Measurements from ENCODE around the gene CD3E. TPM values are rescaled to one million over a fixed set of nuclear protein-coding genes. Genes with fewer than 3 reads are reported as not detected.

Gene CD3E
- total RNA-seq: 1 to 10 TPM in 1 of 2 donors, under 1 TPM in 1; 0.33 to 2.3 TPM
- 1 to 10 TPM; 1.4 to 2.1 TPM for polyA plus RNA-seq

GRCh38 chr11:118304568-118305248, at the start of gene CD3E:
TSS of gene CD3E (plus strand) at chr11:118304730. CDS start at chr11:118304953, 223 bp downstream.
- 84% methylated on average over 8 of the region's 8 CpGs for WGBS
- Histone ChIP-seq H3K27me3 (ENCODE audit: control insufficient read depth in 4 of 4, insufficient read depth in 4 of 4, low read length in 3 of 4) (peaks cover 0 to 3% (median 0%) of the 10 kb centered on the region in 4 donors), H3K27ac (ENCODE audit: low read depth in 1 of 2, low read length in 2 of 2) (peak within 1 kb of the TSS in 1 of 2 donors; percentile 33), H3K9me3 (ENCODE audit: control insufficient read depth in 4 of 4, low read length in 3 of 4) (no peaks in the 10 kb centered on the region), H3K36me3 (ENCODE audit: control insufficient read depth in 4 of 4, insufficient read depth in 3 of 4, low read depth in 1 of 4, low read length in 3 of 4) (no peaks in the 10 kb centered on the region), H3K4me3 (ENCODE audit: low read depth in 1 of 3, low read length in 3 of 3) (no peak within 1 kb of the TSS), H3K9ac (ENCODE audit: low read depth in 1 of 2, low read length in 2 of 2) (peak within 1 kb of the TSS in 1 of 2 donors; percentile 16), H3K4me1 (ENCODE audit: control insufficient read depth in 4 of 4, insufficient read depth in 4 of 4, low read length in 3 of 4) (no peaks in the 10 kb centered on the region)
- TF ChIP-seq MAX (IDR thresholded peaks at IDR 0.05): no peak
- no peak for TF ChIP-seq NR2F2 (IDR thresholded peaks at IDR 0.05)
- TF ChIP-seq FOXA1 (IDR thresholded peaks at IDR 0.05): no peak
- peak; percentile 66 for TF ChIP-seq YY1 (IDR thresholded peaks at IDR 0.05)
- DNase-seq (ENCODE audit: low spot score): no peak

- peaks cover 4 to 21% (median 10%) of the 10 kb centered on the region in 4 donors for H3K36me3 ChIP-seq (ENCODE audit: control insufficient read depth in 4 of 4, insufficient read depth in 3 of 4, low read depth in 1 of 4, low read length in 3 of 4)
- 0% methylated on average over 1 of the region's 1 CpG for WGBS
- H3K9ac ChIP-seq (ENCODE audit: low read depth in 1 of 2, low read length in 2 of 2): no peak overlapping the region
These were observed 46.1 kb upstream of the CD3E start for GRCh38 chr11:118258410-118258809.

More at GRCh38 chr11:118258410-118258809, 46.1 kb upstream of the CD3E start:
- H3K27ac ChIP-seq (ENCODE audit: low read depth in 1 of 2, low read length in 2 of 2): no peak overlapping the region
- H3K27me3 ChIP-seq (ENCODE audit: control insufficient read depth in 4 of 4, insufficient read depth in 4 of 4, low read length in 3 of 4): no peaks in the 10 kb centered on the region
- H3K4me1 ChIP-seq (ENCODE audit: control insufficient read depth in 4 of 4, insufficient read depth in 4 of 4, low read length in 3 of 4): peaks cover 5 to 11% (median 6%) of the 10 kb centered on the region in 4 donors
- DNase-seq (ENCODE audit: low spot score): no peak
- TF ChIP-seq ATF3 (IDR thresholded peaks at IDR 0.05) (no peak), RAD21 (IDR thresholded peaks at IDR 0.05) (peak in 1 of 2 donors; percentile 64), REST (IDR thresholded peaks at IDR 0.05) (no peak), CTCF (IDR thresholded peaks at IDR 0.05; ENCODE audit: low read depth, low read length, missing input control) (peak; percentile 12), JUND (IDR thresholded peaks at IDR 0.05) (no peak), HNF4A (conservative IDR thresholded peaks at IDR 0.05) (no peak), EGR1 (IDR thresholded peaks at IDR 0.05; ENCODE audit: low read depth in 2 of 2) (no peak), NR2F2 (IDR thresholded peaks at IDR 0.05) (no peak)
- H3K4me3 ChIP-seq (ENCODE audit: low read depth in 1 of 3, low read length in 3 of 3): no peak overlapping the region
- no peaks in the 10 kb centered on the region for H3K9me3 ChIP-seq (ENCODE audit: control insufficient read depth in 4 of 4, low read length in 3 of 4)

Measured in liver (tissue), 9 donors.